GM12874 (cell line): Measurements from ENCODE around the gene SLC22A6.

Source experiments
- CTCF ChIP-seq: IDR thresholded peaks from 2 replicates; pipeline ENCODE4 v1.5.1; 2011; ENCODE audit warnings: low read depth, mild to moderate bottlenecking, control low read depth, low read length, moderate library complexity; ENCODE audit not compliant: insufficient read depth

SLC22A6 gene

GRCh38 chr11:62984451-62984991 lies at the start of gene SLC22A6:
Gene SLC22A6, minus strand, starts transcription at chr11:62984967. Its CDS starts 277 bp downstream, at chr11:62984690.
- no peak for TF ChIP-seq CTCF

GRCh38 chr11:63032457-63032856 lies 47.7 kb upstream of the SLC22A6 start:
- TF ChIP-seq CTCF = no peak

- peak; percentile 97 for TF ChIP-seq CTCF
These were observed 39.3 kb upstream of the SLC22A6 start for GRCh38 chr11:63023841-63024648.

GRCh38 chr11:63023222-63023814 lies 38.6 kb upstream of the SLC22A6 start:
- no peak for TF ChIP-seq CTCF

GRCh38 chr11:63022441-63022840 lies 37.7 kb upstream of the SLC22A6 start:
- no peak for TF ChIP-seq CTCF

GRCh38 chr11:63020671-63021291 lies 36.0 kb upstream of the SLC22A6 start:
- peak; percentile 64 for TF ChIP-seq CTCF

- TF ChIP-seq CTCF = no peak
These were observed 34.7 kb upstream of the SLC22A6 start for GRCh38 chr11:63019506-63019905.
